Keratinocyte (primary cell): Measurements from ENCODE around the gene DDAH2. TPM values are rescaled to one million over a fixed set of nuclear protein-coding genes. Genes with fewer than 3 reads are reported as not detected.

ENCODE experiments used
- DNase-seq: peaks from one replicate; pipeline ENCODE4 v3.0.0-alpha.2; 2011; ENCODE audit warnings: low read depth, missing footprints, low spot score
- FAIRE-seq: peaks from 2 replicates; lab custom pipeline; 2011; peaks lifted over from hg19 to GRCh38; lab: Jason Lieb, UNC
- H2AFZ ChIP-seq: 2 replicates; pipeline ENCODE4 v1.6.0; 2012; ENCODE audit warnings: low read length, control low read depth, inconsistent platforms; ENCODE audit not compliant: control insufficient read depth
- H3K27ac ChIP-seq: 2 replicates; pipeline ENCODE4 v1.5.1; 2011; ENCODE audit warnings: low read length; ENCODE audit not compliant: control insufficient read depth, insufficient read depth
- H3K27me3 ChIP-seq: 3 replicates; pipeline ENCODE4 v1.6.0; 2011; ENCODE audit warnings: low read length; ENCODE audit not compliant: control insufficient read depth, insufficient read depth; ENCODE audit errors: extremely low read depth
- H3K36me3 ChIP-seq, 2 experiments: 2 replicates in 1 of 2; 3 replicates in 1 of 2; pipeline ENCODE4 v1.5.1; 2011; ENCODE audit warnings: low read length in 2 of 2, mild to moderate bottlenecking in 1 of 2; ENCODE audit not compliant: control insufficient read depth in 2 of 2, insufficient read depth in 2 of 2; ENCODE audit errors: extremely low read depth in 1 of 2
- H3K4me1 ChIP-seq: 3 replicates; pipeline ENCODE4 v1.5.1; 2011; ENCODE audit warnings: low read length; ENCODE audit not compliant: control insufficient read depth, insufficient read depth; ENCODE audit errors: extremely low read depth
- H3K4me2 ChIP-seq: 3 replicates; pipeline ENCODE4 v1.6.0; 2011; ENCODE audit warnings: low read depth, low read length; ENCODE audit not compliant: control insufficient read depth, insufficient read depth; ENCODE audit errors: extremely low read depth
- H3K4me3 ChIP-seq, 3 experiments: fragments of 200-600 bp in 1 of 3; sonication (generic) in 1 of 3; 2 replicates in 2 of 3; 3 replicates in 1 of 3; pipeline ENCODE4 v1.5.1; 2011 to 2016; ENCODE audit warnings: low read length in 3 of 3, mild to moderate bottlenecking in 3 of 3, control low read depth in 2 of 3, inconsistent platforms in 1 of 3, low read depth in 1 of 3, mixed read lengths in 1 of 3, mixed run types in 1 of 3, moderate library complexity in 1 of 3; ENCODE audit not compliant: control insufficient read depth in 2 of 3, insufficient read depth in 2 of 3; ENCODE audit errors: extremely low read depth in 1 of 3
- H3K79me2 ChIP-seq: 2 replicates; pipeline ENCODE4 v1.6.0; 2012; ENCODE audit warnings: low read length; ENCODE audit not compliant: control insufficient read depth, insufficient read depth
- H3K9ac ChIP-seq: 3 replicates; pipeline ENCODE4 v1.6.0; 2011; ENCODE audit warnings: low read length; ENCODE audit not compliant: control insufficient read depth, insufficient read depth; ENCODE audit errors: extremely low read depth
- H3K9me1 ChIP-seq: 3 replicates; pipeline ENCODE4 v1.6.0; 2011; ENCODE audit warnings: low read length; ENCODE audit not compliant: control insufficient read depth, insufficient read depth; ENCODE audit errors: extremely low read depth
- H3K9me3 ChIP-seq: 2 replicates; pipeline ENCODE4 v1.5.1; 2012; ENCODE audit warnings: low read depth, low read length; ENCODE audit not compliant: control insufficient read depth
- H4K20me1 ChIP-seq: 3 replicates; pipeline ENCODE4 v1.6.0; 2011; ENCODE audit warnings: low read length; ENCODE audit not compliant: control insufficient read depth, insufficient read depth; ENCODE audit errors: extremely low read depth
- EZH2 ChIP-seq: IDR thresholded peaks from one replicate; pipeline ENCODE4 v1.6.1; 2012; ENCODE audit warnings: inconsistent platforms, mild to moderate bottlenecking, low read length, moderate library complexity
- dilution Hi-C: fragments of 300-500 bp; cut with MboI; formaldehyde crosslinking; loops from one replicate; pipeline ENCODE4 v1.7.0; 2020; ENCODE audit warnings: low sequenced_read_pairs; ENCODE audit not compliant: extremely low pct_ligation_motif_present
- polyA plus RNA-seq, 5 experiments: library from polyadenylated mRNA; depleted of rRNA in 3 of 5; stranded (reverse) in 3 of 5; stranded (forward) in 1 of 5; unstranded in 1 of 5; fragments of >200 nt; gene quantifications; 1 replicate in 1 of 5; 2 replicates in 3 of 5; 3 replicates in 1 of 5; pipeline versions ENCODE4 v1.2.1 to v1.2.3, GENCODE V29; 2011 to 2012; ENCODE audit warnings: missing spikeins in 2 of 5, low read depth in 1 of 5, low replicate concordance in 1 of 5
- TF ChIP-seq, protein P1 (sequence below), 3 experiments: IDR thresholded peaks in 1 of 3; conservative IDR thresholded peaks in 1 of 3; optimal IDR thresholded peaks in 1 of 3; 2 replicates in 2 of 3; 3 replicates in 1 of 3; pipeline versions ENCODE3 to v1.5.1; 2011; ENCODE audit warnings: low read length in 3 of 3, mild to moderate bottlenecking in 3 of 3, moderate library complexity in 2 of 3, control low read depth in 1 of 3, inconsistent platforms in 1 of 3; ENCODE audit not compliant: insufficient read depth in 2 of 3; ENCODE audit errors: extremely low read depth in 1 of 3

The DDAH2 gene
- polyA plus RNA-seq, 1 donor (not counting 4 experiments of a cell fraction or from before 2014, with no cell fraction given): 3.0 TPM

DNA sequence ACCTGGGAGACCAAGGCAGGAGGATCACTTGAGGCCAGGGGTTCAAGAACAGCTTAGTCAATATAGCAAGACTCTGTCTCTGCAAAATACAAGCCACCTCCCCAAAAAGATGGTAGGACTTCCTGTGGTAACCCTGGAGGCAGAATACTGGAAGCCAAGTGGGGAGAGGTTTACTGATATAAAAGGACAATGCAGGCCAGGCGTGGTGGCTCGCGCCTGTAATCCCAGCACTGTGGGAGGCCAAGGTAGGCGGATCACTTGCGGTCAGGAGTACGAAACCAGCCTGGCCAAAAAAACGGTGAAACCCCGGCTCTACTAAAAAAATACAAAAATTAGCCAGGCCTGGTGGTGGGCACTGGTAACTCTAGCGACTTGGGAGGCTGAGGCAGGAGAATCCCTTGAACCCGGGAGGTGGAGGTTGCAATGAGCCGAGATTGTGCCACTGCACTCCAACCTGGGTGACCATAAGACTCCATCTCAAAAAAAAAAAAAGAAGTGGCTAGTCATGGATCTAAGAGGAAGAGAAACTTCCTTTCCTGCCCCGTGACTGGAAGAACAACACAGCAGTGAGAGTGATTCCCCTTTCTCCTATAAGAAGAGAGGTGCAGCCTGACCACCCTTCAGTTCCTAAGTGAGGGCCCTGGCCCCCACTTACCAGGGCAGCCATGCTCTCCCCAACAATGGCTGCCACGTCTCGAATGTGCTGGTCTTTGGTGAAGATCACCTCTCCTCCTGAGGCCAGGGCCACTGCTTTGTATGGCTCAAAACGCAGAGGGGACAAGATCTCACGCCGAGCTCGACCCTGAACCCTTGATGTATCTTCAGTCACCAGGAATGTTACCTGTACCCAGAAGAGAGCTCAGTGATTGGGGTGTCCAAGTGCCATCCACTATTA is 39.5 kb upstream of the DDAH2 start:
- no peak overlapping the region for H3K9ac ChIP-seq
- H3K36me3 ChIP-seq: no peaks in the 10 kb centered on the region
- H3K27ac ChIP-seq: no peak overlapping the region
- DNase-seq (no peak), FAIRE-seq (no peak)
- no peaks in the 10 kb centered on the region for H3K27me3 ChIP-seq
- H2AFZ ChIP-seq: no peak overlapping the region
- H3K4me2 ChIP-seq: no peak overlapping the region
- H4K20me1 ChIP-seq: no peaks in the 10 kb centered on the region
- dilution Hi-C loops: no loop called here
- H3K9me3 ChIP-seq: no peaks in the 10 kb centered on the region
- H3K4me3 ChIP-seq: no peak overlapping the region
- peaks cover 3% of the 10 kb centered on the region for H3K4me1 ChIP-seq
- no peak for TF ChIP-seq EZH2
- TF ChIP-seq, protein P1, sequence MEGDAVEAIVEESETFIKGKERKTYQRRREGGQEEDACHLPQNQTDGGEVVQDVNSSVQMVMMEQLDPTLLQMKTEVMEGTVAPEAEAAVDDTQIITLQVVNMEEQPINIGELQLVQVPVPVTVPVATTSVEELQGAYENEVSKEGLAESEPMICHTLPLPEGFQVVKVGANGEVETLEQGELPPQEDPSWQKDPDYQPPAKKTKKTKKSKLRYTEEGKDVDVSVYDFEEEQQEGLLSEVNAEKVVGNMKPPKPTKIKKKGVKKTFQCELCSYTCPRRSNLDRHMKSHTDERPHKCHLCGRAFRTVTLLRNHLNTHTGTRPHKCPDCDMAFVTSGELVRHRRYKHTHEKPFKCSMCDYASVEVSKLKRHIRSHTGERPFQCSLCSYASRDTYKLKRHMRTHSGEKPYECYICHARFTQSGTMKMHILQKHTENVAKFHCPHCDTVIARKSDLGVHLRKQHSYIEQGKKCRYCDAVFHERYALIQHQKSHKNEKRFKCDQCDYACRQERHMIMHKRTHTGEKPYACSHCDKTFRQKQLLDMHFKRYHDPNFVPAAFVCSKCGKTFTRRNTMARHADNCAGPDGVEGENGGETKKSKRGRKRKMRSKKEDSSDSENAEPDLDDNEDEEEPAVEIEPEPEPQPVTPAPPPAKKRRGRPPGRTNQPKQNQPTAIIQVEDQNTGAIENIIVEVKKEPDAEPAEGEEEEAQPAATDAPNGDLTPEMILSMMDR (optimal IDR thresholded peaks at IDR 0.05 in 1 of 3, IDR thresholded peaks at IDR 0.05 in 1 of 3, conservative IDR thresholded peaks at IDR 0.05 in 1 of 3; ENCODE audit: extremely low read depth in 1 of 3, insufficient read depth in 2 of 3, low read length in 3 of 3): no peak
- H3K79me2 ChIP-seq: no peaks in the 10 kb centered on the region
- H3K9me1 ChIP-seq: peaks cover 2% of the 10 kb centered on the region

DNA sequence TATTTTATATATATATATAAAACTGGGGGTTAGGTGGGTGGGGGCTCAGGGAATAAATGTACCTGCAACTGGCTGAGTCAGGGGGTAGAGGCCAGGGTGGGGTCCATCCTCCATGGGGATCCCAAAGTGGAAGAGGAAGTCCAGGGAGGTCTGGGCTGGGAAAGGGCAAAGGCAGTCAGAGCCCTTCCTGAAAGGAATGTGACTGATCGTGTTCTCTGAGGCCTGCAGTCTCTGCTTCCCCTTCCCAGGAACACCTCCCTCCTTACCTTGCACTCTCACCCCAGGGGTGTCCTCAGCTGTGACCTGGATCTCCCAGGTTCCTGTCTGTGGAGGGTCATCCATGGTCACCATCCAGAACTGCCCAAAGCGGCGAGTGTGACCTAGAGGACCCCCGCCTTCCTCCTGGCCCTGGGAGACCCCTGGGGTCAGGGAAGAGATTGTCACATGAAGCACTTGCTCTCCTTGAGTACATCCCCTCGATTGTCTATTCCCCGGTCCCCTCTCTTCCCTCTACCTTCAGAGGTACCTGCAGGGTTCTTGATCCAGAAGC is 38.1 kb upstream of the DDAH2 start:
- no peak overlapping the region for H3K27ac ChIP-seq
- H3K4me3 ChIP-seq: no peak overlapping the region
- dilution Hi-C loops: no loop called here
- no peak overlapping the region for H2AFZ ChIP-seq
- no peak overlapping the region for H3K9ac ChIP-seq
- H3K9me1 ChIP-seq: peaks cover 2% of the 10 kb centered on the region
- H4K20me1 ChIP-seq: no peaks in the 10 kb centered on the region
- H3K9me3 ChIP-seq: no peaks in the 10 kb centered on the region
- no peaks in the 10 kb centered on the region for H3K36me3 ChIP-seq
- H3K4me1 ChIP-seq: peaks cover 8% of the 10 kb centered on the region
- TF ChIP-seq, protein P1 (optimal IDR thresholded peaks at IDR 0.05 in 1 of 3, IDR thresholded peaks at IDR 0.05 in 1 of 3, conservative IDR thresholded peaks at IDR 0.05 in 1 of 3; ENCODE audit: extremely low read depth in 1 of 3, insufficient read depth in 2 of 3, low read length in 3 of 3): no peak
- TF ChIP-seq EZH2: no peak
- DNase-seq (no peak), FAIRE-seq (no peak)
- no peaks in the 10 kb centered on the region for H3K27me3 ChIP-seq
- H3K4me2 ChIP-seq: no peak overlapping the region
- H3K79me2 ChIP-seq: no peaks in the 10 kb centered on the region
